HG02759 (cell line): Measurements from ENCODE around the gene P2RX5.

Source experiments
- ATAC-seq: cut with Tn5 transposase; IDR thresholded peaks from one replicate; pipeline ENCODE4 v1.9.1; 2021; ENCODE audit warnings: mild to moderate bottlenecking, moderate library complexity; ENCODE audit not compliant: unreplicated experiment

The P2RX5 gene

DNA sequence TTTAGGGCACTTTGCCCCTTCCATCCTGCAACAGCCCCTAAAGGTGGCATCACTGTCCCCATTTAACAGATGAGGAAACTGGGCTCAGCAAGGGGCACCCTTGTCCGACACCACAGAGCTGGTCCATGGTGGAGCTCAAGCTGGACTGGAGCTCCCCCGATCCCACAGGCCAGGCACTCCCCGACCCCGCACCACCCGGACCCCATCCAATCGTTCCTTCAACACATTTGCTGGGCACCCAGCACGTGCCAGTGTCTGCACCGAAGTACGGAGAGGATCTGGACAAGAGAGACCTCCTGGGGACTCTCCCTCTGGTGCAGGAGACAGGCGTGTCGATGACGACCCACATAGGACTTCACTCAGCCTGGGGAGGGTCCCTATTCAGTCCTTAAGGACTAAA lies 13.9 kb downstream of the P2RX5 start:
- no peak for ATAC-seq

DNA sequence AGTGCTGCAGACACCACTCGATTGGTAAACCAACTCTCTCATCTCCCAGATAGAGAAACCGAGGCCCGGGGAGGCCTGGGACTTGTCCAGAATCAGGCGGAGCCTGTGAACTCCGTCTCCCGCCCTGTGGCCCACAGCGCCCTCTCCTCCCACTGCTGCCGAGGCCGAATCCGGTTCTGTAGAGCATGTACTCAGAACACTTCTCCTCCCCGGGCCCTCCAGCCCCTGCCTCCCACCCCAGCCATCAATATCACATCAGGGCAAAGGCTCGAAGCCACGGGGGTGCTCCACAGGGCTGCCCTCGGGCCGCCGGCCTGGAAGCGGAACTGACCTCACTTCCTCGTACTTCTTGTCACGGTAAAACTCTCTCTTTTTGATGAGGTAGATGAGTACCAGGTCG lies 14.4 kb downstream of the P2RX5 start:
- no peak for ATAC-seq

DNA sequence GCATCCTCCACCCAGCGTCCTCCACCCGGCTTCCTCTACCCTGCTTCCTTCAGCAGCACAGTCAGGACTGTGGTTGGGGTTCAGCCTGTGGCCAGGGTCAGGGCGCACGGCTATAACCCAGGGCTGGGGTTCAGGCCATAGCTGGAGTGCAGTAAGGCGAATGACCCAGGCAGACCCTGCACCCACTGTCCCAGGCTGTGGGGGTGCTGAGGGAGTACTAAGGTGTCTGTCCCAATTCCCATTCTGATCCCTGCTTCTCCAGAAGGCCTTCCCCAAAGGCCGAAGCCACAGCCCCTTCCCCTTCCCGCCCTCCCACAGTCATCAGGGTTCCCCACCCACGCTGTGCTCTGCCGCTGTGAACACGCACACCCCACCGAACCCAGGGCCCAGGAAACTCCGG lies 14.9 kb downstream of the P2RX5 start:
- ATAC-seq, result no peak

DNA sequence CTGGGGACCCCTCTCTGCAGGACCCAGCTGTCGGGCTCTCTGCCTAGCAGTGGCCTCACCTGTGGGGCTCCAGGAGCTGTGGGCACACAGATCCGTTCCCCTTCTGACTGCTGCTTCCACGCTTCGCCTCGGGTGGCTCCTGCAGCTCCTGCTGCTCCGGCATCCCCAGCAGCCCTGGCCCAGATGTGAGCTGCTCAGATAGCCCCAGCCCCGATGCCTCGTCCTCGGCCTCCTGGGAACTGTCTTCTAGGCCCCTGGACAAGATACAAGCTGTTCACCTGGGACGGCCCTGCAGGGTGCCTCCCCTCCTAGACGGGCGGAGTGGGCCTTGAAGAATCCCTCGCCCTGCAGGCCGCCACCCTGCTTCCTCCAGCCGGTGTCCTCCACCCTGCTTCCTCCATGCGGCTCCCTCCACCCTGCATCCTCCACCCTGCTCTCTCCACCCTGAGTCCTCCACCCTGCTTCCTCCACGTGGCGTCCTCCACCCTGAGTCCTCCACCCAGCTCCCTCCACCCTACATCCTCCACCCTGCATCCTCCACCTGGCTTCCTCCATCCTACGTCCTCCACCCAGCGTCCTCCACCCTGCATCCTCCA lies 16.3 kb downstream of the P2RX5 start:
- no peak for ATAC-seq

DNA sequence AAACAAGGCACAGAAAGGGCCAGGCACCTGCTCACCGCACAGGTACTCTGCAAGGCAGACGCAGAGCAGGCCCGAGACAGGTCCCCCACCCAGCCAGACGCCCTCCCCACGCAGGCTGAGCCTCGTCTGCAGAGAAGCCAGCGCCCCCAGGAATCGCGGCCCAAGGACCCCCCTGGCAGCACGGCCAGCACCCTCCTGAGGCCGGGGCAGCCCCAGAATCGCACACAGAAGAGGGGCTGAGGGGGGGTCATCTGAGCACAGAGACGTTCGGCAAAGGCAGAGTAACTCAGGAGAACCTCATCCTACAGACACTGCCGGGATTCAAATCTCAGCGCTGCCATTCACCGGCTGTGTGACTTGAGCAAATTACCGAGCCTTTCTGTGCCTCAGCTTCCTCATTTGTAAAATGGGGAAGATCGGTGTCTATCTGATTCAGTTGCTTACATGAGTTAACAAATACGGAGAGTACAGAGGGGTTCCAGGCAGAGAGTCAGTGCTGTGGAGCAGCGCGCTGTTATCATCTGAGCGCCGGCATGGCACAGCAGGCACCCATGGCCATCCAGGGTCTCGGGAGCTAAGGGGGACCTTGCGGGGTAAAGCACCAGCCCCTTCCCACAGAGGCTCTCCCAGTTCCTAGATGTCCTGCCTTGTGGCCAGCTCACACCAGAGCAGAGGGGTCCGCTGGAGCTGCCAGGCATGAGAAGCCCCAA lies 17.0 kb downstream of the P2RX5 start:
- no peak for ATAC-seq

DNA sequence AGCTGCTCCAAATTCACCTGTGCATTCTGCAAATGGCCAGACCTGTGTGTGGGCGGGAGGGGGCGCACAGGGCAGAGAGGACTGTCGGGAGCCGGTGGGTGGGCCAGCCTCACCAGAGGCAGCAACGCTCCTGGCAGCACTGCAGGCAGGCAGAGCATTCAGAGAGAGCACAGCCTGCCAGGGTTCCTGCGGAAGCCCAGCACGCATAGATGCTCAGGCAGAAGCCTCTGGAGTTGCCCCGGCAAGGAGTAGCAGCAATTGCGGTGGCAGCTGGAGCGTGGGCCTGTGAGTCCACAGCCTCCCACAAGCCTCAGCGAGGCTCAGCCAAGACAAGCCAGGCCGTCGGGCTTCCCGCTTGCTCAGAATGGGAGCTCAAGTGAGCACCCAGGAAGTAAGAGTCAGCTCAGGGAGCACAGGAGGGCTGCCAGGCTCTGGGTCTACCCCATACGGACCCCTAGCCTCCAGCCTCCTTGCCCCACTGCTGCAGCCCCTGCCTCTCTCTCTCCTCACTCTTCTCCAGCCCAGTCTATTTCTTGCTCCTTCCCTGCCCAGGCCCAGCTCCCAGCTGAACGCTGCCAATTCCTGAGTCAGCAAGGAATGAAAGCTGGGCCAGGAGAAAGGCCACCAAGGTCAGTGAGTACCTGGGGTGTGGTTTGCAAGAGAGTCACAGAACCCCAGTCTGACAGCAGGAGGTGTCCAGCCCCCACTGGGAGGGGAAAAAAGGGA lies 17.7 kb downstream of the P2RX5 start:
- ATAC-seq, result no peak

DNA sequence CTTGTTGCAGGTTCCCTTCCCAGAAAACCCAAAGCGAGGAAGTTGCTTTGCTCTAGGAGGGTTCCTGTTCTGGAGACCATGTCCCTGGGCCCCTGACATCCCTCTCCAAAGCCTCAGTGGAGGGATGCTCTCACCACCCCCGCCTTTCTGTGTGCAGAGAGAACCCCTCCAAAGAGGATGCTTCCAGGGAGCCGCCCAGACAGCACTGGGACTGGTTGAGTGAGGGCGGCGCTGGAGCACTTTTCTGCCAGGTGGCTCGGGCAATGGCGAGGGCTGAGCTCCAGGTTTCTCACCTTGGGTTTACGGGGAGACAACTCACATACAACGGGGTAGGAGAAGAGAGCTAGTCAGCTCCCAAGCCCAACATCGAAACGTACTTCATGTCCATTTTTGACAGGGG lies 20.1 kb downstream of the P2RX5 start:
- ATAC-seq, result no peak

DNA sequence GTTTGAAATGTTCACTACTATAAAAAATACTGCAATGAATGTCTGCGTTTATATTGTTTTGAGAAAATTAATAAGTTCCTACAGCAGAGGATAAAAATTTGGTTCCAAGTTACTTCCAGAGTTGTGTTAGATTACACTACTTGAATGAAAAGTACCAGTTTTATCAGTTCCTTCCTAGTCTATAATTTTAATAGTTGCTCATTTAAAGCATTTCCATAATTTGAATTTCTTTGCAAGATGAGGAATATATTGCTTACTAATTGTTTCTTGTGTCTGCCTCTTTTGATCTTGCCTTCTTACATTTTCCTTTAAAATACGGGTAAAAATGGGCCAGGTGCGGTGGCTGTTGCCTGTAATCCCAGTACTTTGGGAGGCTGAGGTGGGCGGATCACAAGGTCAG lies 23.4 kb downstream of the P2RX5 start:
- no peak for ATAC-seq

DNA sequence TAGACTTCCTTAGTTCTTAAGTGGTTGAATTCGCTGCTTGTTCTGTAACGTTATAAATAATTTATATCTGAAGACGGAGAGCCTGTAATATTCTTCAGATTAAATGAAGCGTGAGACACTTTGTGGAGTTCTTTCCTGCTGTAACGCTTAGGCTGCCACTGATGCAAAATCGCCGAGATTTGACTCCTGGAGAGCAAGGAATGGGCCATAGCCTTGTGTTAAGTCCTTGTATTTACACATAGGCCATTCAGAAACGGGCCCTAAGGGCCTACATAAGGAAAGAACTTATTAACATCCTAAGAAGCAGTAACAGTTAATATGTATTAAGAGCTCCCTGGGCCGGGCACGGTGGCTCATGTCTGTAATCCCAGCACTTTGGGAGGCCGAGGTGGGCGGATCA lies 26.4 kb downstream of the P2RX5 start:
- no peak for ATAC-seq

DNA sequence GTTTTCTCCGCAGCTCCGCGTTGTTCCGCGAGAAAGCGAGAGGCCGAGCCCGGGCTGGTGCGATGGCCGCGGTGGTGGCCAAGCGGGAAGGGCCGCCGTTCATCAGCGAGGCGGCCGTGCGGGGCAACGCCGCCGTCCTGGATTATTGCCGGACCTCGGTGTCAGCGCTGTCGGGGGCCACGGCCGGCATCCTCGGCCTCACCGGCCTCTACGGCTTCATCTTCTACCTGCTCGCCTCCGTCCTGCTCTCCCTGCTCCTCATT lies 26.9 kb downstream of the P2RX5 start:
- peak; percentile 3 for ATAC-seq

DNA sequence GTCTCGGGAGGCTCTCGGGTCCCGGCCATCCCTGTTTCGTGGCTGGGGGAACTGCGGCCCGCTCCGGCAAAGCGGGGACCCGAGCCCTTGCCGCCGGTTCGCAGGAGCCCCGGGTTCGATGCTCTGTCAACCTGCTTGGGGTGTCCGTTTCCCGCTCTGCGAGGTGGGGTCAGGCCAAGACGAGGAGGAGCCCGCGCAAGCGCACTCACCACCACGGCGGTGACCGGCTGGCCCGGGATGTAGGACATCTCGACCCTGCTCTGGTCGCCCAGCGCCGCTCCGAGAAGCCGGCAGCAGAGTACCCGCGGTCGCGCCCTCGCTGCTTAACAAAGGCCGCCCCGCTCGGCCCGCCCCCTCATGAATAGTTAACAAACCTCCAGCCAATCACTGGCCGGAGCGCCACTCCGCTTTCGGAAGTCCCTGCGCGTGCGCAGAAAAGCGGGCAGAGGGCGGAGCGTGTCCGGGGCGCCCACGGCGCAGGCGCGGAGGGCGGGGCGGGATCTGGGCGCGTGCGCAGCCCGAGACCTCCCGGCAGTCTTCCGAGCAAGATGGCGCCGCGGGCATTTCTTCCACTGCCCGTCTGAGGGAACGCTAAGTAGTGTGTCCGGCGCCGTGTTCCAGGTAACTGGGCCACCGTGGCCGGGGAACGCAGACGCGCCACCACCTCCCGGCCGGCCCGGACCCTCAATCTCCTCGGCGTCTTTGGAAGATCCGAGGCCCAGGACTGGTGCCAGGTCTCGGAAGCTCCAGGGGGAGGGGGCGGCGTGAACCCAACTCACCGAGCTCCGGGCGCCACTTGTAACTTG lies 27.5 kb downstream of the P2RX5 start, which contains the start of the genes EMC6 and TAX1BP3:
Gene EMC6 (plus strand): TSS at position 534 of the 806 bp plus-strand sequence. CDS start 335 bp downstream, outside the sequence.
Gene TAX1BP3 (minus strand): TSS at position 300 of the 806 bp plus-strand sequence. CDS start 52 bp downstream, at position 248.
- peak; percentile 86 for ATAC-seq

DNA sequence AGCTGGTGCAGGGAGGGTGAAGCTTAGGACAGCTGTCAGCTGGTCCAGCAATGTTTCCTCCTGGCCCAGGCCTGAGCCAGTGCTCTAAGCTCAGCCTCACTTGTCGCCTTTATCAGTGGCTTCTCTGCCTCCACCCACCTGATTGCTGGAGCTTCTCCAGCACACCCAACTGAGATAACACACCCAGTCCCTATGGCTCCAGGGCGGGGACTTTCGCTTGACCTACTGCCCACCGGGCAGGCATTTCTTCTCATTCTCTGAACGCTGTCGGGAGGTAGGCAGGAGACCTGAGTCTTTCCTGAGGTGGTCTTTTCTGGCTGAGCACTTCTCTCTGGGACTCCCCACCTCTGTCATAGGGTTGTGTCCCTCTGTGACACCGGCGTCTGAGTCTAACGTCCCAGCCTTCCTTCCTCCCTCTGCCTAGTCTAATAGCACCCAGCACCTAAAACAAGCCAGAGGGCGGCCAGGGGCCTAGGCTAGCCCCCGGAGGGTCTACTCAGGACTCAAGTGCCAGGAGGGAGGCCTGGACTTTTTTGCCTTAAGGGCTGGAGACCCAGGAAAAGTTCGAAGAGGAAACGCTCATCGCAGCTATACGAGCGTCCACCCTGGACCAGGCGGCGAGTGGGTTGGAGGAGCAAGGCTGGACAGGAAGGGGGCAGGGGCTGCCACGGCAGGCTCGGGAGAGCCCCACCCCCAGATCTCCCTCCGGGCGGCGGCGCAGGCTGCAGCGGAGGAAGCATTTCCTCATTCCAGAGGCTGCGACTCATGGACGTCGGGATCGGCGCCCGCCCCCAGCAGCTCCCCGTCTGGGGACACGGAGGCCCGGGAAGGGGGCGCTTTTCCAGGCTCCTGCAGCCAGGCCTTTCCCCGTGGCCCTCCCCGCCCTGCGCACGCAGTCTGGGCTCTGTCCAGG lies 28.3 kb downstream of the P2RX5 start:
- ATAC-seq, result peak; percentile 3

DNA sequence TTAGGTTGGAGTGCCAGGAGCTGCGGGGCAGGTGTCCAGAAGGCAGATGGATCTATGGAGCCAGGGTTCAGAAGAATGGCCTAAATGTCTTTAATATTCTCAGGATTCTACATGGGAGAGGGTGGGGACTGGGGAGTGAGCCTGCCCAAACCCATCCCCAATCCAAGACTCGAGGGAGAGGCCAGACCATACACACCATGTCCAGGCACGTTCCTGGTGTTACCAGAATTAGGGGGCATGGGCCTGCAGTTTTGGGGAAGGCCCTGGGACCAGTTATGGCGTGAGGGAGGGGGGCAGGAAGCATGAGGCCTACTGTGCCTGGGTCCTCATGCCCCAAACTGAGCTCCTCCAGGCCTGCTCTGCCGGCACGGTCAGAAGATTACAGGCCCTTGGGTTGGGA lies 29.4 kb downstream of the P2RX5 start:
- ATAC-seq, result no peak

DNA sequence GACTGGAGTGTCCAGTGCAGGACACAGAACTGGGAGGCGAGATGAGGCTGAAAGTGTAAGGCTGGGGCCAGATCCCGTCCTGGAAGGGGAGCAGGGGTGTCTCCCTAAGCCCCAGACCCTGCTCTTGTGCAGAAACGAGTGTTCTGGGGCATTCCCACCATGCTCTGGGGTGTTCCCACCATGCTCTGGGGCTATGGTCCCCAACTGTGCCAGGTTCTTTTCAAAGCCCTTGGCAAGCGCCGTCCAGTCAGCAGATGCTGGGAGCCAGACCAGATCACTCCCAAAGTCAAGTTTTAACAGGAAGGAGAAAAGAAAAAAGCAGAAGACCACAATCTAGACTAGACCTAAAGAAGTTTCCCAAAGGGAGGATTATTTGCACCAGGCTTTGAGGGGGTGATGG lies 30.1 kb downstream of the P2RX5 start:
- no peak for ATAC-seq

DNA sequence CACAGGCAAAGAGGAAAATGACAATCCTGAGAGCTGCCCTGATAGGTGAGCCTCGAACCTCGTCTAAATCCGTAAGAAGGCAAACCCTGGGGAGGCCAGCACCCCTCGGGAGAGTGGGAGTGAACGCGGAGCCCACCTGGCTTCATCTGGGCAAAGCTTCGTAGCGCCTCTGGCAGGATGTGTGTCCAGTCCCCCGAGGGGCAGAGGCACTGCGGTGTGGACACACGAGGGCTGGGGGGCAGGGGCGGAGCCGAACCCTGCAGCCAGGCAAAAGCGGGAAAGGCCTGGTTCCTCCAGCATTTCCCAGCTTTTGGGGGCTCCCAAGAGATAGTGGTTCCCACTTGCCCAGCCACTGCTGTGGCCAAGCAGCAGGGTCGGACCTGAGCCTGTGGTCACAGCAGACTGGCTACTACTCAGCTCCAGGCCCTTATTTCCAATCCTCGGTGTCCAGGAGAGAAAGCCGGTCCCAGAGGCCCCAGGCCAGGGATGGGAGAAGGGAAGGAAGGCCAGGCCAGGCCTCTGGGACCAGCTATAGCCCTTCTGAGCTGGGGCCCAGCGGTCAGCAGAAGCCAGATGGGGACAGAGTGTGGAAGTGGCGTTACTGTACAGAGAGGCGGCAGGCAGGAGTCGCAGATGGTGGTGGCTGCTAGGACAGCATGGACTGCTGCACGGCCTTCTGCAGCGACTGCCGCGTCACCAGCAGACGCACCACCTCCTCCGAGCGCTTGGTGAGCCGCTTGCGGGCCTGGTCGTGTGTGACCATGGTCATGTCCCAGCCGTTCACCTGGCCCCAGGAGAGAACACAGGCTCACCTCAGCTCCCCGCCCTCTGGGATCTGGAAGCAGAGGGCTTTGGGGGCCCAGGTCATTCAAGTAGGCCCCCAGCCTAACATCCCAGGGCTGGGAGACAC lies 32.6 kb downstream of the P2RX5 start:
- ATAC-seq, result no peak

DNA sequence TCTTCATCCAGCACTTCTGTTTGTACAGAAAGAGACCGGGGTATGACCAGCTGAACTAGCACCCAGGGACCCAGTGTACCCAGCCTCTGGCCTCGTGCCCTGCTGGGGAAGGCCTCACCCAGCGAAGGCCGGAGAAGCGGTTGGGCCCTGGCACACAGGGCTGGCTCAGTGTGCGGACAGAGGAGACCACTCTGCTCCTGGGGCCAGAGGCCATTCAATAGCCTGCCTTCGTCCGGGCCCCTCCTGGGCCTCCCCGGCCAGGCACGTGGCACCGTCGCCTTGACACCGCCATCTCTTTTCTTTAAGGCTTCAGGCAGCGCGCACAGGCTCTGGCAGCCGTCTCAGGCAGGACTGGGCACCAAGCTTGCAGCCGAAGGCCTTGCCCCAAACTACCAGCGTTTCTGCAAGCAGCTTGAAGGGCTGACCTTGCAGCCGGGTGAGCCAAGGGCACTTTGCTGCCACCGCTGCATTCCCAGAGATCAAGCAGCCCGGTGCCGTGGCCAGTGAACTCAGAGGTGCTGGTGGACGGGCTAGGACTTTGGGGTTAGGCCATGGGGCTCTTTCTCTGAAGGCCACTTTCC lies 35.6 kb downstream of the P2RX5 start:
- no peak for ATAC-seq

DNA sequence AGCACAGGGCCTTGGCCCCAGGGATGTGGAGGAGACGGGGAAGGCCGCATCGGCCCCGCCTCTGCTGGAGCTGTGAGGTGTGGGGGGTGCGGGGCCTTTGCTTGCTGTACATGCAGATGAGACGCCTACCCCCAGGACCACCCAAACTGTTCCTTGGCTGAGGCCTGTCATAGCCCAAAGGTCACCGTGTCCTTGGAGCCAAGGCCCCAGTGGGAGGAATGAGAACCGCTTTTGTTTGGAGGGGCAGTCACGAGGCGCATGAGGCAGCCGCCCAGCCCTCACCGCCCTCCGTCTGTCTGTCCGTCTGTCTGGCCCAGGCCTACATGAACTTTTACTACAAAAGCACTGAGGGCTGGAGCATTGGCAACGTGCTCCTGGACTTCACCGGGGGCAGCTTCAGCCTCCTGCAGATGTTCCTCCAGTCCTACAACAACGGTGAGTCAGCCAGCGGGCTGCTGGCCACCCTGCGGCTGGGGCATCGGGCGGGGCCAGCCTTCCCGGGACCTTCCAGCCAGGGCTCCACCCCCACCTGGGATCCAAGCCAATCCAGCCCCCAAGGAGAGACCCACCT lies 36.3 kb downstream of the P2RX5 start:
- no peak for ATAC-seq

DNA sequence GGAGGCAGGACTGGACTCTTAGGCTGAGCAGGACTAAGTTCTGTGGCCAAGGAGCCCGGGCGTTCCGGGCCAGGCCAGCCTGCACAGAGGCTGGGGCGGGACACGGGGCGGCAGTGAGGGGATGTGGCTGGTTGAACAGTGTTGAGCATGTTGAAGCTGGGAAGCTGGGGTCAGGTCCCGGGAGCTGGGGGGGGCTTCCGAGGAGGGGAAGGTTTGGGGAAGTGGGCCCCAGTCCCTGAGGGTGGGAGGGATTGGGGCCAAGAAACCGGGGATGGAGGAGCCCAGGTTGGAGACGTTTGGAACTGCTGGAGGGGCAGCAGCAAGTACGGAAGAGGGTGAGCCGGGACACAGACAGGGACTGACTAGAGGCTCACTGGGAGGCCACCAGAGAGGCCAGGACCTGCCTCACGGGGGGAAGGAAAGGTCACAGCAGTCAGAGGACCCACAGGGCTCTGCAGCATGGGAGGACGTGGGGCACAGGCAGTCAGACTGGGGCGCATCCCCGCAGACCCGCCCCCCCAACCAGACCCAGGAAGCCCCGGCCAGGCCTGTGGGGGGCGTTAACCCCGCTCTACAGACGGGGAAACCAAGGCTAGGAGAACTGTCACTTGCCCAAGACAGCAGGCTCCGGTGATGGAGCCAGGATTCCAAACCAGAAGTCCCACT lies 37.0 kb downstream of the P2RX5 start:
- ATAC-seq, result no peak
